CD4-positive, alpha-beta T cell (primary cell): ENCODE data around the gene PRRC2B. TPM values are rescaled to one million over a fixed set of nuclear protein-coding genes. Genes with fewer than 3 reads are reported as not detected.

ENCODE experiments used
- ATAC-seq: fragments of 200-7000 bp; cut with Tn5 transposase; one replicate; pipeline ENCODE4 v1.10.0; 2022; ENCODE audit warnings: mild to moderate bottlenecking; ENCODE audit not compliant: poor library complexity
- CTCF ChIA-PET: fragments of 350-600 bp; sonication (Branson Sonifier 250); formaldehyde crosslinking; loops from one replicate; lab custom pipeline; 2021; ENCODE audit warnings: antibody characterized with exemption, inconsistent platforms; lab: Charles Lee
- POLR2A ChIA-PET: fragments of 350-600 bp; sonication (Branson Sonifier 250); formaldehyde crosslinking; loops from one replicate; lab custom pipeline; 2021; ENCODE audit warnings: antibody characterized with exemption, inconsistent platforms; lab: Charles Lee
- DNase-seq, 14 experiments: peaks; one replicate each; pipeline ENCODE4 v3.0.0-alpha.2; 2013 to 2020; ENCODE audit warnings: mixed read lengths in 2 of 14
- H3K27ac ChIP-seq, 2 donors: one replicate each; pipeline versions ENCODE4 v1.5.1 to v1.7.0; 2013; ENCODE audit warnings: low read length in 2 of 2, low read depth in 1 of 2, mild to moderate bottlenecking in 1 of 2
- H3K27me3 ChIP-seq, 2 experiments: 1 replicate in 1 of 2; 2 replicates in 1 of 2; pipeline versions ENCODE4 v1.6.1 to v1.7.0; 2013; ENCODE audit warnings: low read length in 2 of 2, control low read depth in 1 of 2, mild to moderate bottlenecking in 1 of 2, moderate library complexity in 1 of 2; ENCODE audit not compliant: insufficient read depth in 2 of 2, control insufficient read depth in 1 of 2
- H3K36me3 ChIP-seq: one replicate; pipeline ENCODE4 v1.6.1; 2013; ENCODE audit warnings: low read length, control low read depth; ENCODE audit not compliant: insufficient read depth
- H3K4me1 ChIP-seq: one replicate; pipeline ENCODE4 v1.6.1; 2013; ENCODE audit warnings: low read length, control low read depth; ENCODE audit not compliant: insufficient read depth
- H3K4me3 ChIP-seq: one replicate; pipeline ENCODE4 v1.5.1; 2013; ENCODE audit warnings: mild to moderate bottlenecking, low read length, moderate library complexity
- H3K9me3 ChIP-seq, 2 experiments: 1 replicate in 1 of 2; 2 replicates in 1 of 2; pipeline versions ENCODE4 v1.6.1 to v1.7.0; 2013; ENCODE audit warnings: low read length in 2 of 2, mild to moderate bottlenecking in 2 of 2, control low read depth in 1 of 2, moderate library complexity in 1 of 2; ENCODE audit not compliant: control insufficient read depth in 1 of 2, insufficient read depth in 1 of 2
- H3K27ac Mint-ChIP-seq: one replicate; pipeline ENCODE4 v1.8.0; 2020; ENCODE audit warnings: mixed read lengths
- H3K27me3 Mint-ChIP-seq: one replicate; pipeline ENCODE4 v1.8.0; 2021; ENCODE audit warnings: mixed read lengths
- H3K36me3 Mint-ChIP-seq: one replicate; pipeline ENCODE4 v1.8.0; 2021; ENCODE audit warnings: low read depth, mixed read lengths
- H3K4me1 Mint-ChIP-seq: one replicate; pipeline ENCODE4 v1.8.0; 2021; ENCODE audit warnings: low read depth, mixed read lengths
- H3K4me3 Mint-ChIP-seq: one replicate; pipeline ENCODE4 v1.8.0; 2020; ENCODE audit warnings: mild to moderate bottlenecking, mixed read lengths
- H3K9me3 Mint-ChIP-seq: one replicate; pipeline ENCODE4 v1.8.0; 2020; ENCODE audit warnings: mixed read lengths
- intact Hi-C, 2 experiments: fragments of 100-400 bp; cut with DNase I in 1 of 2; cut with micrococcal nuclease in 1 of 2; formaldehyde crosslinking; loops; one replicate each; pipeline versions ENCODE4 v1.15.1 to v1.9.0; 2023 to 2025; cut with DNase I, micrococcal nuclease
- total RNA-seq, 174 experiments: library from RNA in 2 of 174; stranded (reverse) in 2 of 174; gene quantifications; one replicate each; pipeline ENCODE4 v1.2.3 and lab custom pipeline; 2021 to 2026
- TF ChIP-seq, protein P1 (sequence below): fragments of 200-600 bp; IDR thresholded peaks from one replicate; pipeline ENCODE4 v1.8.0; 2022; ENCODE audit warnings: antibody characterized with exemption, mild to moderate bottlenecking

PRRC2B gene
- total RNA-seq, 2 experiments from 2014 or later = 256 to 268 TPM

DNA sequence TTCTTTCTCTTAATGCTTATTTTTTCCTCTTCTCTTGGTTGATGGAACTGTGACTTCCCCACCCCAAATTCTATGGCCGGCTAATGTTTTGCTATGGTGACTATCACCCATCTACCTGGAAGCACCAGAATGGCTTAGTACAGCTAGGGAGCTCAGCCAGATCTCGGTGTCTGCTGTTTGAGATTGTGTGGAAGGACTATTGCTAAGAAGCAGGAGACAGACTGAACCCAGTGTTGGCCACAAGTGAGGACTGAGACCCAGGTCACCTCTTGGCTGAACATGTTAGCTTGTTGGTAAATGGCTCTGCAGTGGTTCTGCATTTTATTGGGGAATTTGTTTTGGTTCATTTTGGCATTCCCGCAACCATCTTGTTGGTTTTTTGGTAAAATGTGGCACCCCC is 2.7 kb downstream of the PRRC2B start:
- no peaks in the 10 kb centered on the region for H3K27me3 Mint-ChIP-seq
- H3K4me1 Mint-ChIP-seq = peaks cover 69% of the 10 kb centered on the region
- no peaks in the 10 kb centered on the region for H3K9me3 Mint-ChIP-seq
- H3K9me3 ChIP-seq = no peaks in the 10 kb centered on the region
- TF ChIP-seq, protein P1, sequence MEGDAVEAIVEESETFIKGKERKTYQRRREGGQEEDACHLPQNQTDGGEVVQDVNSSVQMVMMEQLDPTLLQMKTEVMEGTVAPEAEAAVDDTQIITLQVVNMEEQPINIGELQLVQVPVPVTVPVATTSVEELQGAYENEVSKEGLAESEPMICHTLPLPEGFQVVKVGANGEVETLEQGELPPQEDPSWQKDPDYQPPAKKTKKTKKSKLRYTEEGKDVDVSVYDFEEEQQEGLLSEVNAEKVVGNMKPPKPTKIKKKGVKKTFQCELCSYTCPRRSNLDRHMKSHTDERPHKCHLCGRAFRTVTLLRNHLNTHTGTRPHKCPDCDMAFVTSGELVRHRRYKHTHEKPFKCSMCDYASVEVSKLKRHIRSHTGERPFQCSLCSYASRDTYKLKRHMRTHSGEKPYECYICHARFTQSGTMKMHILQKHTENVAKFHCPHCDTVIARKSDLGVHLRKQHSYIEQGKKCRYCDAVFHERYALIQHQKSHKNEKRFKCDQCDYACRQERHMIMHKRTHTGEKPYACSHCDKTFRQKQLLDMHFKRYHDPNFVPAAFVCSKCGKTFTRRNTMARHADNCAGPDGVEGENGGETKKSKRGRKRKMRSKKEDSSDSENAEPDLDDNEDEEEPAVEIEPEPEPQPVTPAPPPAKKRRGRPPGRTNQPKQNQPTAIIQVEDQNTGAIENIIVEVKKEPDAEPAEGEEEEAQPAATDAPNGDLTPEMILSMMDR = no peak
- ATAC-seq (no peak), DNase-seq (no peak)
- H3K27me3 ChIP-seq = no peaks in the 10 kb centered on the region
- intact Hi-C loops = loop anchor here (2.0 to 5.0 kb wide), 4 partner anchors 14 to 124 kb away; partner anchors contain the start of gene FAM78A (in 1 of the 2)
- ChIA-PET POLR2A (interaction anchor here (1.3 to 5.7 kb wide), 7 partner anchors 10 to 141 kb away, joined by 4 to 83 read pairs (median 20); no protein-coding TSS in a partner anchor), CTCF (interaction anchor here (0.6 to 2.8 kb wide), 3 partner anchors 10 to 17 kb away, joined by 4 to 20 read pairs (median 7); no protein-coding TSS in a partner anchor)
- peaks cover 23% of the 10 kb centered on the region for H3K36me3 Mint-ChIP-seq
- H3K4me3 Mint-ChIP-seq = peak overlapping the region; percentile 95
- H3K4me1 ChIP-seq = peaks cover 75% of the 10 kb centered on the region
- no peaks in the 10 kb centered on the region for H3K36me3 ChIP-seq
- H3K4me3 ChIP-seq = peak overlapping the region; percentile 65
- H3K27ac ChIP-seq = peak overlapping the region; percentile 14 to 65
- peak overlapping the region; percentile 96 for H3K27ac Mint-ChIP-seq

DNA sequence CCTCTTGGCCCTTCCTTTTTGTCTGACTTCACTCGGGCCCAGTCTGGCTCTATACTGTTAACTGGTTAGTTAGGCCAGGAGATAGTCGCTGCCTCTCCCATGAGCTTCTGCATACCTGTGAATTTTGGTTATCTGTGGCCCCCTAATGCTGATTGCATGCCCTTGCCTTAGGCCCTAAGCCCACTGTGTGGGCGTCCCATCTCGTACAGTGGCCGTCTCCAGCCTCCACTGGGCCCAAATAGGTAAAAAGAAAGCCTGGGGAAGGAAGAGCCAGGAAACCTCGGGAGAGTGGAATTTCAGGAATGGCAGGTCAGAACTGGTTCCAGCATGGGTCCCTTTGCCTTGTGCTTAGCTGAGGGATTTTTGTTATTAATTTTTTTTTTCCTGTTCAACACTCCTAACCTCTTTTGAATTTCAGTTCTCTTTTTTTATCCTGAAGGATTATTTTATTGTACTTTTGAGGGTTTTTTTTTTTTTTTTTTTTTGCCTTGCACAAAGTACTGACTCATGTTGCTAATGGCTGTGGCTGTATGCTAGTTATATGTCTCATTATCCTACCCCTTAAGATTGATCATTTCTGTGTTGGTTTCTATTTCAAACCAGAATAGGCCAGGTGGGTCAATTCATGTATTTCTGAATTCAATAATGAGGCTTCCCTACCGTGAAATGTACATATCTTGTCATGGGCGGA is 3.4 kb downstream of the PRRC2B start:
- POLR2A ChIA-PET = interaction anchor here (1.1 to 5.7 kb wide), 14 partner anchors 10 to 347 kb away, joined by 4 to 83 read pairs (median 7); partner anchors contain the start of gene POMT1
- TF ChIP-seq, protein P1 = no peak
- intact Hi-C loops = loop anchor here (2.0 to 5.0 kb wide), 4 partner anchors 14 to 125 kb away; partner anchors contain the start of gene FAM78A (in 1 of the 2)
- peaks cover 27% of the 10 kb centered on the region for H3K36me3 Mint-ChIP-seq
- H3K27me3 Mint-ChIP-seq = no peaks in the 10 kb centered on the region
- peaks cover 1% of the 10 kb centered on the region for H3K36me3 ChIP-seq
- peaks cover 81% of the 10 kb centered on the region for H3K4me1 ChIP-seq
- peak overlapping the region; percentile 48 to 65 for H3K27ac ChIP-seq
- DNase-seq = no peak
- peak overlapping the region; percentile 95 for H3K4me3 Mint-ChIP-seq
- CTCF ChIA-PET = interaction anchor here (2.8 kb wide), 1 partner anchor 10 kb away, joined by 20 read pairs; no protein-coding TSS in a partner anchor
- ATAC-seq = no peak
- no peaks in the 10 kb centered on the region for H3K27me3 ChIP-seq
- peak overlapping the region; percentile 65 for H3K4me3 ChIP-seq
- peak overlapping the region; percentile 96 for H3K27ac Mint-ChIP-seq
- no peaks in the 10 kb centered on the region for H3K9me3 ChIP-seq
- no peaks in the 10 kb centered on the region for H3K9me3 Mint-ChIP-seq
- peaks cover 75% of the 10 kb centered on the region for H3K4me1 Mint-ChIP-seq

DNA sequence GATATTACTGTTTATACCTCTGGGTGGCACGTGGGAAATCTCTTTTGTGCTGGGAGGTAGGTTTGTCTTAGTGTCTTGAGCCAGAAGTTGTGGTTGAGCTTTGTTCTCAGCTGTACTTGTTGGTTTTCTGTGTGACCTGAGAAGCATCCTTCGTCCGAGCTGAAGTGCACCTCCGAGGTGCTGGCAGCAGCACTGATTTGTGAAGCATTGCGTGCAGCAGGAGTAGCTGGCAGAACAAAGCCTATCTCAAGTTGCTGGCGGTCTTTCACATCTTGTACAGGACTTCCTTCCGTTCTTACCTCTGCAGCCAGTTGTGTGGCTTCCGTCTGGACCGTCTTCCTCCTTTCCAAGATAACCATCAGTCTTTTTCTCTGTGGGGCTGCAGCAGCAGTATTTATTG is 4.3 kb downstream of the PRRC2B start:
- no peaks in the 10 kb centered on the region for H3K9me3 Mint-ChIP-seq
- peak overlapping the region; percentile 95 for H3K4me3 Mint-ChIP-seq
- intact Hi-C loops = loop anchor here (1.0 to 5.0 kb wide), 4 partner anchors 8 to 126 kb away; partner anchors contain the start of gene FAM78A (in 1 of the 2)
- peaks cover 3% of the 10 kb centered on the region for H3K36me3 ChIP-seq
- H3K27me3 Mint-ChIP-seq = no peaks in the 10 kb centered on the region
- no peaks in the 10 kb centered on the region for H3K27me3 ChIP-seq
- H3K36me3 Mint-ChIP-seq = peaks cover 35% of the 10 kb centered on the region
- H3K4me3 ChIP-seq = peak overlapping the region; percentile 19
- peak overlapping the region; percentile 96 for H3K27ac Mint-ChIP-seq
- peak; percentile 41 to 93 (median 62) for DNase-seq
- ChIA-PET CTCF (interaction anchor here (1.2 to 2.8 kb wide), 2 partner anchors 9 to 28 kb away, joined by 6 to 20 read pairs; no protein-coding TSS in a partner anchor), POLR2A (interaction anchor here (0.6 to 5.7 kb wide), 21 partner anchors 9 to 956 kb away, joined by 3 to 83 read pairs (median 5); partner anchors contain the start of genes POMT1 and SETX)
- TF ChIP-seq, protein P1 = no peak
- peaks cover 86% of the 10 kb centered on the region for H3K4me1 ChIP-seq
- H3K4me1 Mint-ChIP-seq = peaks cover 79% of the 10 kb centered on the region
- peak overlapping the region; percentile 48 to 65 for H3K27ac ChIP-seq
- no peaks in the 10 kb centered on the region for H3K9me3 ChIP-seq
- peak; percentile 25 for ATAC-seq
